ENCODE measurements around the gene GNAO1.

Gene GNAO1

DNA sequence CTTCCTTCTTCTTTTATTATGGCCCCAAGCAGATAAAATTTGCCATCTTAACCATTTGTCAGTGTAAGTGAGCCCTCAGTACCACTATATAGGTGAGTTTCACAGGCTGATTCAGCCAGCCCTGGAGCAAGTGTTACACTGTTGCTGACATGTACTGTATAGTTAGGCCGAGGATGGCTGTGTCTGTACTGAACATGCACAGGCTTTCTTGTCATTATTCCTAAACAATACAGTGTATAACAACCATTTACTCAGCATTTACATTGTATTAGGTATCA, 180.3 kb downstream of the GNAO1 start:
- ChIA-PET CTCF (interaction anchor here (0.6 to 4.3 kb wide), 2 partner anchors 15 to 827 kb away, joined by 3 to 35 read pairs; no protein-coding TSS in a partner anchor), POLR2A (no interaction called here)
- H3K4me3 ChIP-seq (ENCODE audit: low read depth, low read length) = no peak overlapping the region
- TF ChIP-seq ZNF366 (tag by site-specific recombination; conservative IDR thresholded peaks at IDR 0.05) = no peak
- no peak for TF ChIP-seq ZNF223 (tag by site-specific recombination; IDR thresholded peaks at IDR 0.05)
- no peak for TF ChIP-seq ZNF394 (tag by site-specific recombination; IDR thresholded peaks at IDR 0.05; ENCODE audit: borderline replicate concordance)
- no peak for TF ChIP-seq ZNF791 (tag by site-specific recombination; IDR thresholded peaks at IDR 0.05)
- no peak for TF ChIP-seq RBAK (tag by site-specific recombination; IDR thresholded peaks at IDR 0.05)
- TF ChIP-seq TCF7L2 (IDR thresholded peaks at IDR 0.05; ENCODE audit: borderline replicate concordance, low read depth, low read length) = no peak
- TF ChIP-seq, protein P1, sequence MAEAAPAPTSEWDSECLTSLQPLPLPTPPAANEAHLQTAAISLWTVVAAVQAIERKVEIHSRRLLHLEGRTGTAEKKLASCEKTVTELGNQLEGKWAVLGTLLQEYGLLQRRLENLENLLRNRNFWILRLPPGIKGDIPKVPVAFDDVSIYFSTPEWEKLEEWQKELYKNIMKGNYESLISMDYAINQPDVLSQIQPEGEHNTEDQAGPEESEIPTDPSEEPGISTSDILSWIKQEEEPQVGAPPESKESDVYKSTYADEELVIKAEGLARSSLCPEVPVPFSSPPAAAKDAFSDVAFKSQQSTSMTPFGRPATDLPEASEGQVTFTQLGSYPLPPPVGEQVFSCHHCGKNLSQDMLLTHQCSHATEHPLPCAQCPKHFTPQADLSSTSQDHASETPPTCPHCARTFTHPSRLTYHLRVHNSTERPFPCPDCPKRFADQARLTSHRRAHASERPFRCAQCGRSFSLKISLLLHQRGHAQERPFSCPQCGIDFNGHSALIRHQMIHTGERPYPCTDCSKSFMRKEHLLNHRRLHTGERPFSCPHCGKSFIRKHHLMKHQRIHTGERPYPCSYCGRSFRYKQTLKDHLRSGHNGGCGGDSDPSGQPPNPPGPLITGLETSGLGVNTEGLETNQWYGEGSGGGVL (tag by site-specific recombination; IDR thresholded peaks at IDR 0.05) = no peak
- no peak for TF ChIP-seq SP7 (tag by site-specific recombination; IDR thresholded peaks at IDR 0.05)
- TF ChIP-seq KLF7 (tag by site-specific recombination; IDR thresholded peaks at IDR 0.05; ENCODE audit: borderline replicate concordance) = no peak
- TF ChIP-seq ZNF19 (tag by site-specific recombination; IDR thresholded peaks at IDR 0.05; ENCODE audit: low read depth) = no peak
- TF ChIP-seq REST (tag by site-specific recombination; IDR thresholded peaks at IDR 0.05) = no peak
- TF ChIP-seq, protein P2, sequence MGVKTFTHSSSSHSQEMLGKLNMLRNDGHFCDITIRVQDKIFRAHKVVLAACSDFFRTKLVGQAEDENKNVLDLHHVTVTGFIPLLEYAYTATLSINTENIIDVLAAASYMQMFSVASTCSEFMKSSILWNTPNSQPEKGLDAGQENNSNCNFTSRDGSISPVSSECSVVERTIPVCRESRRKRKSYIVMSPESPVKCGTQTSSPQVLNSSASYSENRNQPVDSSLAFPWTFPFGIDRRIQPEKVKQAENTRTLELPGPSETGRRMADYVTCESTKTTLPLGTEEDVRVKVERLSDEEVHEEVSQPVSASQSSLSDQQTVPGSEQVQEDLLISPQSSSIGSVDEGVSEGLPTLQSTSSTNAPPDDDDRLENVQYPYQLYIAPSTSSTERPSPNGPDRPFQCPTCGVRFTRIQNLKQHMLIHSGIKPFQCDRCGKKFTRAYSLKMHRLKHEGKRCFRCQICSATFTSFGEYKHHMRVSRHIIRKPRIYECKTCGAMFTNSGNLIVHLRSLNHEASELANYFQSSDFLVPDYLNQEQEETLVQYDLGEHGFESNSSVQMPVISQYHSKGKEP (tag by site-specific recombination; IDR thresholded peaks at IDR 0.05) = no peak
- TF ChIP-seq BCL11A (tag by site-specific recombination; IDR thresholded peaks at IDR 0.05; ENCODE audit: low read depth) = no peak
- TF ChIP-seq, protein P3, sequence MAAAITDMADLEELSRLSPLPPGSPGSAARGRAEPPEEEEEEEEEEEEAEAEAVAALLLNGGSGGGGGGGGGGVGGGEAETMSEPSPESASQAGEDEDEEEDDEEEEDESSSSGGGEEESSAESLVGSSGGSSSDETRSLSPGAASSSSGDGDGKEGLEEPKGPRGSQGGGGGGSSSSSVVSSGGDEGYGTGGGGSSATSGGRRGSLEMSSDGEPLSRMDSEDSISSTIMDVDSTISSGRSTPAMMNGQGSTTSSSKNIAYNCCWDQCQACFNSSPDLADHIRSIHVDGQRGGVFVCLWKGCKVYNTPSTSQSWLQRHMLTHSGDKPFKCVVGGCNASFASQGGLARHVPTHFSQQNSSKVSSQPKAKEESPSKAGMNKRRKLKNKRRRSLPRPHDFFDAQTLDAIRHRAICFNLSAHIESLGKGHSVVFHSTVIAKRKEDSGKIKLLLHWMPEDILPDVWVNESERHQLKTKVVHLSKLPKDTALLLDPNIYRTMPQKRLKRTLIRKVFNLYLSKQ (tag by site-specific recombination; IDR thresholded peaks at IDR 0.05; ENCODE audit: borderline replicate concordance) = no peak
- TF ChIP-seq ZNF239 (tag by site-specific recombination; IDR thresholded peaks at IDR 0.05) = no peak
- TF ChIP-seq KLF1 (tag by site-specific recombination; IDR thresholded peaks at IDR 0.05) = no peak
- no peak for TF ChIP-seq ZNF555 (tag by site-specific recombination; conservative IDR thresholded peaks at IDR 0.05)
- TF ChIP-seq ZNF214 (tag by site-specific recombination; IDR thresholded peaks at IDR 0.05; ENCODE audit: borderline replicate concordance) = no peak
- no peak for TF ChIP-seq ZNF704 (tag by site-specific recombination; IDR thresholded peaks at IDR 0.05)
- TF ChIP-seq ZNF350 (tag by site-specific recombination; IDR thresholded peaks at IDR 0.05) = no peak
- H3K27ac ChIP-seq (ENCODE audit: extremely low read depth, low read depth, low read length) = peak overlapping the region; percentile 34; the same call in 1 of the 2 replicates
- H3K9me3 ChIP-seq (ENCODE audit: control insufficient read depth, insufficient read depth, low read depth, low read length) = no peaks in the 10 kb centered on the region
- peaks cover 7 to 45% of the 10 kb centered on the region in 2 experiments for H3K36me3 ChIP-seq (ENCODE audit: control insufficient read depth in 2 of 2, insufficient read depth in 1 of 2, low read length in 2 of 2)
- H3K4me1 ChIP-seq (ENCODE audit: control insufficient read depth, insufficient read depth, low read length) = peaks cover 28% of the 10 kb centered on the region

All from HEK293 (cell line).